Stimulated activated CD8-positive, alpha-beta memory T cell treated with anti-CD3 and anti-CD28 coated beads, Interleukin-12 subunit alpha, Interleukin-12 subunit beta, amount 100 ng/mL, for 1 hour (primary cell): ENCODE measurements around the gene INCA1.

ENCODE experiments used
- DNase-seq: peaks from one replicate; pipeline ENCODE4 v3.0.0-alpha.2; 2020; ENCODE audit warnings: low read depth

Gene INCA1

DNA sequence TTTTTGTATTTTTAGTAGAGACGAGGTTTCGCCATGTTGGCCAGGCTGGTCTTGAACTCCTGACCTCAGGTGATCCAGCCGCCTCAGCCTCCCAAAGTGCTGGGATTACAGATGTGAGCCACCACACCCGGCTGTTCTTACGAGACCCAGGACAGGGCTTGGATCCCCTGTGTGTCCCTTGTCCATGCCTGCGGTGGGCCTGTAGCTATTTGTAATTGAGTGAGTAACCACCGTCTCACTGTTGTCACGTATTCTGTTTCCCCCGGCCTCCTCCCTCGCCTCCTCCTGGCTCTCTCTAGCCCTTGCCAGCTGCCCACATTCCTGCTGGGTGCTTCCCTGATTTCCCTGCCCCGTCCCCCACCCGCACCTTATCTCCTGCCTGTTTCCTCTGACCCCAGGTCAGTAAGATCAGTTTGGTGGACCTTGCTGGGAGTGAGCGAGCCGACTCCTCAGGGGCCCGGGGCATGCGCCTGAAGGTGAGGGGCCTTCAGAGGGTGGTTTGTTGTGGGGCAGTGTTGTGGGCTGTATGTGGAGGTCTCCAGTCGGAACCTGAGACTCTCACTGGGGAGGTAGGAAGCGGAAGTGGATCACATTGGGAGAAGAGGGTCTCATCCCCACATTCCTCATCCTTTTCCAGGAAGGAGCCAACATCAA is 6.0 kb upstream of the INCA1 start:
- DNase-seq, result no peak

DNA sequence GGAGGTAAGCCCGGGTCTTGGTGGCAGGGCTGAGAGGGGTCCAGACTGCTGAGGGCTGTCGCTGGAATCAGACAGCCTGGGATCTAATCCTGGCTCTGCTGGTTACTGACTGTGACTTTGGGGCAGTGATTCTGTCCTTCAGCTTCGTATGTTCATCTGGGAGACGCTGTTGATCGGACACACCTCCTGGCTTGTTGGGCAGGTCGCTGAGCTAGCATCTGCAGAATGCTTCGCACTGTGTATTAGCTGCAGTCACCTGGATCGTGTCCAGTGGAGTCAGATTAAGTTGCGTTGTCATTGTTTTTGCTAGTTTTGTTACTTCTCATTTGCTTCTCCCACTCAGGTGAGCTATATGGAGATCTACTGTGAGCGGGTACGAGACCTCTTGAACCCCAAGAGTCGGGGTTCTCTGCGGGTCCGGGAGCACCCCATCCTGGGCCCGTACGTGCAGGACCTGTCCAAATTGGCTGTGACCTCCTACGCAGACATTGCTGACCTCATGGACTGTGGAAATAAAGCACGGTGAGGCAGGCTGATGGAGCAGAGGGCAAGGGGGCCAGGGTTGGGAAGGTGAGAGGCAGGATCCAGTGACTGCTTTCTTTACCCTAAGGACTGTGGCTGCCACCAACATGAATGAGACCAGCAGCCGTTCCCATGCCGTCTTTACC is 4.9 kb upstream of the INCA1 start:
- DNase-seq, result no peak

DNA sequence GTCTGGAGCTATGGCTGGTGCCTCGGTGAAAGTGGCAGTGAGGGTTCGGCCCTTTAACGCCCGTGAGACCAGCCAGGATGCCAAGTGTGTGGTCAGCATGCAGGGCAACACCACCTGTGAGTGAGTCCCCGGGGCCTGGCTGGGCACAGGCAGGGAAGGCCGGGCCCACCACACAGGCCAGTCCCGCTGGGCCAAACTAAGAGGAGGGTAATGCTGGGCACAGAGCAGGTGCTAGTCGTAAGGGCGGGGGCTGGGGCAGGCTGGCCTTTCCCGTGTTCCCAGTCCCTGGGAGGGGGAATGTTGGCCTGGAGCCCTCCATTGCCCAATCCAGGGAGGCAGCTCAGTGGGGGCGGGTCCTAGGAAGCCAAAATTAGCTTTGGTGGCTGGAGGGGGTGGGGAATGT is 2.9 kb upstream of the INCA1 start:
- no peak for DNase-seq

DNA sequence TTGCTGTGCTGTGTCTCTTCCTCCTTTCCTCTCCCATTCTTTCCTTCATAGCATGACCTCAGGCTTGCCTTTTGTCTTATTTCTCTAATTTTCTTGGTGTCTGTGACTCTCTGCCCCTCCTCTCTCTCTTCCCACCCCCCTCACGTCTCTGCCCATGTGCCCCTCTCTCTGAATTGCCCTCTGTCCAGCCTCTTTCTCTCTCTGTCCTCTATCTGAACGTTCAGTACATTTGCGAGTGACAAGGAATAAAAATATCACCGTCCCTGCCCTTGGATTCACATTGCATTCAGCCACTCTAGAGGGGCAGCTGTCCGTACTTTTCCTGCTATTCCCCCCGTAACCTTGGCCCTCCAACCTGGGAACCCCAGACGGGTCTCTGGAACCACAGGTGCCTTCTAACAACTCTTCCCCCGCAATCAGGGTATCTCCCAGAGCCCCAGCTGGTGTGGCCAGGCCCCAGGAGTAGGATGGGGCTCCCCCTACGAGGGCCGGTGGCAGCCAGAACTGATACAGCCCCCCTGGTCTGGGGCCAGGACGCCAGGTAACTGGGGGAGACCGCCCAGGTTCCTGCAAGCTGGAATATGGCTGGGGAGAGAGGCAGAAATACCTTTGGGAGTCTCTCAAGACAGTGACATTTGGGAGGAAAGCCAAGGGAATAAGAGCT is 2.2 kb upstream of the INCA1 start:
- DNase-seq, result no peak

DNA sequence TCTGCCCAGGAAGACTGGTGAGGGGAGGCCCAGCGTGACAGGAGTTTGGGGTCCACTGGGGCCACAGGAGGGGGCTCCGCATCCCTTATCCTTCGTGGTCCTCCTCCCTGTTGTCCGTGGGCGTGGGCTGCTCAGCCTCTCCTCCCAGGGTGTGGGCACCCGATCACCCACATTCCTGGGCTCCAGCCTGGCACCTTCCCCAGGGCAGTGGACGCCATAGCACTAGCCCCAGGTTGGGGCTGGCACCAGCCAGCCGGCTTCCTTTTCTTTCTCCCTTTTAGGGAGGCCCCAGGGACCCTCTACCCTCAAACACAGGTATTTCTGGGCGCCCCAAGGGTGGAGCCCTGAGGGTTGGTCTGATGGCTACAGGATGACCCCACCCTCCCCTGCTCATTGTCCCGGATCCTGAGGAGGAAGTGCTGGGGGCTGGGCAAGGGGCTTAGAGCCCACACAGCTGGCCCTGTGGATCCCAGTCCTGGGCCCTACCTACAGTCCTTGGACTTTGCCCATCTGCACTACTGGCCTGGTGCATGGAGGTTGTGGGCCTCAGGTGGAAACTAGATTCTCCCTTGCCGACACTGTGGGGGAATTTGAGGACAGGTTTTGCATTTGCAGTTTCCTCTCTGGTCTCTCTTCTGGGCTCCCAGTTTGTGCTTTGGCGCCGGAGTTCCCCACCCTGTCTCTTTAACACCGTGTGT is 1.6 kb upstream of the INCA1 start:
- no peak for DNase-seq

DNA sequence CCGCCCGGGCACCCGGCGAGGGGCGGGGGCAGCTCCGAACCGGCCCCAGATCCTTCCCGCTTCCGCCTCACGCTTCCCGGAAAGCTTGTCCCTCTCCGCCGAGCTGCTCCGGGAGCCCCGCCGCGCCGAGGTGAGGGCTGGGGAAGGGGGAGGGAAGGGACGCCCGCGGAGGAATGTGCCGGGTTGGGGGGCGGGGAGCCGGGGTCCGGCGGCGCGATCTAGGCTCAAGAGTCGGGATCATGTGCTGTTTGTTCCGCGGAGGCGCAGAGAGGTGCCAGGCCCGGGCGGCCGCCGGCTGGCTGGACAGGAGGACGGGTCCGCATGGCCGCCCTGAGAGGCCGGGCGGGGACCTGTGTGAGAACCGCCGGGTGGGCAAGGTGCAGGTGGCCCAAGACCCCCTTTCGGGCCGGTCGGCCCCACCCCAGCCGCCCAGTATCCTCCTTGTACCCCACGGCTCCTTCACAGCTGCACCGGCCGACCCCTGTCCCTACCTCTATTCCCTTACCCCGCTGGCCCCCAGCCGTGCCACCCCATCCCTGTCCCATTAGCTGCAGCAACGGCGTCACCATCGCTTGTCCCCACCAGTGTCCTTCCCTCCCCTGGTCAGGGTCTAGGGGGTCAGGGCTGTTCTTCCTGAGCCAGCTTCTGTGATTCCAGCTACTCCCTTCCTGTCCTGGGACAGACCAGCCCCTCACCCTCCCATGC is 857 bp upstream of the INCA1 start:
- DNase-seq, result no peak

DNA sequence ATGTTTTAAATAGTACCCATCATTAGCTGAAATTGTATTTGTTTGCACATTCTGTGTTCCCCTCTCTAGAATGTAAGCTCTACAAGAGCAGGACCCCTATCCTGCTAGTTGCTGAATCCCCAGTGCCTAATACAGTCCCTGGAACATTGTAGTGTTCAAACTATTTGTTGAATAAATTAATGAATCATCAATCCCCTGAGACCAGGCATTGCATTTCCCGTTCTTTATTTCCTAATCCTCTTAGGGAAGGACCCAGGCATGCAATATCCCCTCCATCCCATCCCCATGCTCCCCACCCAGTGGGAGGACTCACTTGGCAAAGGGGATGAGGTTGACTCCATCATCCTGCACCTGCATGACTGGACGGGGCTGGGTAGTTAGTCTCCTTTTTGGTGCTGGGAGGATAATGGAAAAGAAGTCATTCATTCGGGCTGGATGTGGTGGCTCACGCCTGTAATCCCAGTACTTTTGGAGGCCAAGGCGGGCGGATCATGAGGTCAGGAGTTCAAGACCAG is 3.2 kb downstream of the INCA1 start:
- no peak for DNase-seq

DNA sequence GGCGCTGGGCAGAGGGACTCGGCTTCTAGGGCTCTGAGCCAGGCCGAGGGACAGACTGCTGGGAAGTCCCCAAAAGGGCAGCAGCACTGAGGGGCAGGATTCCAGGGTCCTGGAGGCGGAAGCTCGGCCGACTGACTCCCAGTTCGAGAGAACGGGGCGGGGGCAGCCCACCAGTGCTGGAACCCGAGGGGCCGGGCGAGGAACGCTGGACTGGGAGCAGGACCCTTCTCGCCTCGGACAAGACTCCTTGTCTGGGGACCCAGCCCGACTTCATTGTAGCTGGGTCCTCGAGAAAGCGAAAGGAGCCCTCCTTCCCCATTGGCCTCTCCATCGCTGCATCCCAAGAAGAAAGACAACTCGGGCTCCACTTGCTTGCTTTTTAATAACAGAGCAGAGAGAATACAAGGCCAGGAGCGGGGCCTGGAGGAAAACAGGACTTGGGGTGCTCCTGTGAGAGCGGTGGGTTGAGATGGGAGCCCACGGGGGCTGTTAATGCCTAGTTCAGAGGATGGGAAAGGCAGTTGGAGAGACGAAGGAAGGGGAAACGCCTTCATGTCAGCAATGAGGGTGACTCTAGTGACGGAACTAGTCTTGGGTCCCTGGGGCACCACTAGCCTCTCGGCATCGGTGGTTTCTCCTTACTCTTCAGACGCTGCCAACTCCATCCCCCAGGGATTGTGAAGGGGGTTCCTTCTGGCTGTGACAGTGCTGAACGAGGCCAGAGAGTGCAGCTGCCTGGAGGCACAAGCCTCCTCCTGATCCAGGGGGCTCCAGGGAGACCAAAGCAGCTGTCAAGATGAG is 9.4 kb downstream of the INCA1 start:
- DNase-seq, result no peak

DNA sequence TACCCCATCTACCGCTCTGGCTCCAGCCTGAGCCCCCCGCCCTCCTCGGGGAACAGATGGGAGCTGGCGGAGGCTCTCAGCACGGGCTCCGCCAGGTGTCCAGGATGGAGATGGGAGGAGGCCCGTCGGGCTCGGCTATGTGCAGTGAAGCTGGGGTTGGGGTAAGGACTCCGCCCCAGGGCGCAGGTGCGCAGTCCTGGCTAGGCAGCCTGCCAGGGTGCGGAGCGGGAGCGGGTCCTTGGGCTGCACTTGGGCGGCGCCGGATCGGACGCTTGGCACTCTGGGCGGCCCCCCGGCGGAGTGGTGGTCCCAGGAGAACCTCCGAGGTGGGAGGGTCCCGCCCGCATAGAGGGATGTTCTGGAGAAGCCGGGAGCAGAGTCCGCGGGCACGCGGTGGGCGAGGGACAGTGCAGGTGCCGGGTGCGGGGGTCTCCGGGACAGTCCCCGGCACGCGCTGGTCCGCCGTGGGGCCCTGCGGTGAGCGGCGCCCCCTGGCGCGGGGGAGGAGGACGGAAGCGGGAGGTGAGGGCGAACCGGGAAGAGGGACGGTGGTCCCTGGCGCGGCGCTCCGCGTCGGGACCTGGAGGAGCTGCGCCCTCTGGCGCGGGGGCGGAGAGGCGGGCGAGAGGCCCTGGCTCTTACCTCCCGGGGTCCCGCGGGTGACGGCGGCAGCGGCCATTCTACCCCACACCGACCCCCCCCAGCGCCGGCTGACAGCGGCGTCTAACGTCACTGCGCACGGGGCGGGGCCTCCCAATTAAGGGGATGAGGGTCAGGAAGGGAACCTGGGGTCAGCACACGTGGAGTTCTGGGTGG is 10.2 kb downstream of the INCA1 start, which contains the start of gene CAMTA2:
TSS of gene CAMTA2 (minus strand) at position 725 of the 816 bp plus-strand sequence. CDS start 1,453 bp downstream, outside the sequence.
- peak; percentile 79 for DNase-seq

DNA sequence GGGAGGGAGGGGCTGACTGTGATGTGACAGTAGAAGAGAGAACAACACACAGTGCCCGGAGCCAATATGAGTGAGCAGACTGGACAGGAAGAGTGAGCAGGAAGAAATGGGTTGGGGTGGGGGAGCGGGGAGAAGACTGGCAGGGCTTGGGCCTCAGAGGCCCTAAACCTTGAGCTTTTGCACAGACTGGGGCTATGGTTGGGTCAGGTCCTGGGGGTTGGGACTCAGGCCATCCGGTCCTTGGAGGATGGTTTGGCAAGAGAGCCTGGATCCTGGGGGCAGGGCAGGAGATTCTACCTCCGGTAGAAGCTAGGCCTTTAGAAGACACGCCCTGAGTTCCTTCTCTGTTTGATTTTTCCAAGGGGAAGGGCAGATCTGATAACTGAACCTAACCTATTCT is 10.9 kb downstream of the INCA1 start:
- DNase-seq, result no peak

DNA sequence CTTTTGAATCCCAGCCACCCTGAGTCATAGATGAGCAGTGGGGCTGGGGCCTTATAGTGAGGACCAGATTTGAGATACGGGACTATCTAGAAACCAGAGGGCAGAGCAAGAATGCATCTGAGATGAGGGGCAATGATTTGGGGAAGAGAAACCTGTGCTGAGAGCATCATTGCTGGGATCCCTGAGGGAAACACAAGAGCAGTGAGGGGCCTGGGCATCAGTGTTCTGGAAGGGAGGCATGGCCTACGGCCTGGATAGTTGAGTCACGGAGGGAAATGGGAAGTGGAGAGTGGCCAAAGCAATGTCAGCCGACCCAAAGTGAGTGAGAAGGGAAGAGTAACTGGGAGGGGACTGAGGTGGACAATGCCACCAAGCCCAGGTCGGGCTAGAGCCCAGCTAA is 15.0 kb downstream of the INCA1 start:
- DNase-seq, result no peak

DNA sequence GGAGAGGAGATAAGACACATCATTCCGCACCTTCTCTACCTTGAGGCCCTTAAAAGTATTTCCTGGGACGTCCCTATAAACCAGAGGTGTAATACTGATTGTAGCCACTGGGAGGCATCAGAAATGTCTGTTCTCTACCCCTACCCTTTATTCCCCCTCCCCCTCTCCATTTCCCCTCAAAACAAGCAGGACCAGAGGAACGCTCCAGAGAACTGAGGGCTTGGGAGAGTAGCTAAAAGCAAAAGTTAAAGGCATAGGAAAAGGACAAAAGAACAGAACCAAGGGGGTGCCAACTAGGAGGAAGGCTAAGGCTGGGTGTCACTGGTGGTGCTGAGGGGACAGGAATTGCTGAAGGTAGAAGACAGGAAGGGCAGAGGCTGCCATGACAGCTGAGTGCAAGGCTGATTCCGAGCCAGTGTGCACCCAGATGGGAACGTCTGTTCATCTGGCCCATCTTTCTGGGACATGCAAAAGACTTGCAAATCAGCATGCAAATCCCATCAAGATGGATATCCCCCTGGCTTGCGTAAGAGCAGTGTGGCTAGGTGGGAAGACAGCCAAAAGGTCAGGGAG is 16.6 kb downstream of the INCA1 start:
- DNase-seq, result no peak

DNA sequence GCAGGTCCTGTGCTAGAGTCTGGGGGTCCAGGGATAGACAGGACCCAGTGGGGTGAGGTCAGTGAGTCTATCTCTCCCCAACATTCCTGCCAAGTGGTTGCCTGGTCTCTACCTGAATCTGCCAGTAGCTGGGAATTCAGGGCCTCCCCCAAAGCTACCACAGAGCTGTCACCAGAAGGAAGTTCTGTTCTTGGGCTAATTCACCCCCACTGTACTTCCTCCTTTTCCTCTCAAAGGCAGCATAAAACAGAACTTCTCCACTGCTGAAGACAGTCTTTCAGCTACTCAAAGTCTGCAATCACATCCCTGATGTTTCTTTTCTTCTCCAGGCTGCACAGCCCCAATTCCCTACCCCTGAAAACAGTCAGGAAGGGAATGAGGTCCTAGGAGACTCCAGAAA is 18.6 kb downstream of the INCA1 start:
- no peak for DNase-seq

DNA sequence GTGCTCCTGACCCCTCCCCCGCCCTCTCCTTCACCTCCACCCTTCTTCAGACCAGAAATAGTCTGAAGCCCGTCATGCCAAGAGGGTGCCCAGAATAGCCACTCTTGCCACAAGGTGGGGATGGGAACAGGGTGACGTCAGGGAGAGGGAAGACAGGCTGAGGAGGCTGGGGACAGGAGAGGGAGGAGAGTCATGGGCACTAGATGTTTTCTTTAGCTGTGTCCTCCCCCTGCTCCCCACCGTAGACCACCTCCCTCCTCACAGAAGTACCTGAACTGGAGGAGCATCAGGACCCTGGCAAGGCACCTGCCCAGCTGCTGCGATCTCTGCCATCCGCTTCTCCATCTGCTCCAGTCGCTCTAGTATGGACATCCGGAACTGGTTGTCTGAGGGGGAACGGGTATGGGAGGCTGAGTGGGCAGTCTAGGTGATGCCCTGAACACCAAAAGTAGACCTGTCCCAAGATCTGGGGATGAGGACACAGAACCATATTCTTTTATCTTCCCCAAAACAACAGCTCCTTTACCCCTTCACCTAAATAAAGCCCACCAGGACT is 23.1 kb downstream of the INCA1 start:
- DNase-seq, result no peak

DNA sequence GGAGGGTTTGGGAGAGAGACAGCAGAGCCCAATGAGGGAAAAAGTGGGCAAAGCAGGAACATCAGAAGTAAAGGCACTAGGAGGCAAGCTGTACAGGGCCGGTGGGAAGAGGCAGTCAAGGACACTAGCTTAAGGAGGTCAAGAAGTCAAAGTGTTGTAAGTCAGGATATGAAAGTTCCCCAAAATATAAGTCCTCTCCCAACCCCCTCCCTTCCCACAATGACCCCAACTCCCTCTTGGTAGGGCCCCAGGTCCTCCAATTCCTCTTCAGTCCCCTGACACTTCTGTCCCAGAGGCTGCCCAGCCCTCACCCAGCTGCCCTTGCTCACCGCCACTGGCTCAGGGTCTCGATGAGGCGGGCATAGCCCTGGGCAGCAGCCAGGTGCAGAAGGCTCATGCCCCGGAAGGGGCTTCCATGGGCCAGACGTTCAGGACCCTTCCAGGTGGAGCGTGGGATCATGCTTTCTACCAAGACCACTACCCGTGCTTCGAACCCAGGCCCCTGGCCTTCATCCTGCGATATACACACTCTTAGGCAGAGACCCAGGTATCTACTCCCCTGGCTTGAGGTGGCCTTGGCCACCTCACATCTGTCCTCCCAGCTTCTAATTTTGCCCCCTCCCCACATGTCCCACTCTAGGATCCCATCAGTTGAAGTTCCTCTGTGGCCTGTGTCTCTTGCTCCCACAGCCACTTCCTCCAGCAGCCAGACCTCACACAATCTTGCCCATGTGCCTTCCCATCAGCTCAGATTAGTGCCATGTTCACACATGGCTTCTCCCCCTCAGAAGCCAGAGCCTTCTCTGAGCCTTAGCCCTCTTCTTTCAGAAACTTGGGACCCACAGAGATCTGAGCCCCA is 23.8 kb downstream of the INCA1 start:
- DNase-seq, result no peak

DNA sequence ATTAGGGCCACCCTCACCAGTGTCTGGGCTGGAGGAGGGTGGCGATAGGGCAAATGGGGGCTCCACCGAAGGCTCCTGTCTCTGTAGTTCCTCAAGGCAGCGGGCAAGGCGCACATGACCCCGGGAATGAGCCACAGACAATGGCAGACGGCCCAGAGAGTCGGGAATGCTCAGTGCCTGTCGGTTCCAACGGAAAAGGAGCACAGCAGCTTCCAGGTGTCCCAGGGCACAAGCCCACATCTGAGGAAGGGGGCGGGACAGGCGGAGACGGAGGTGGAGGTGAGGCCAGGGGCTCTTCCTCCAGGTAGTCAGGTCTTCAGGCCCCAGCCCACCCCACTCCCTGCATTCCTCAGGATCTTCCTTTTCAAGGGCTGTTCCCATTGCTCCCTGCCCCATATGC is 24.6 kb downstream of the INCA1 start:
- DNase-seq, result no peak

DNA sequence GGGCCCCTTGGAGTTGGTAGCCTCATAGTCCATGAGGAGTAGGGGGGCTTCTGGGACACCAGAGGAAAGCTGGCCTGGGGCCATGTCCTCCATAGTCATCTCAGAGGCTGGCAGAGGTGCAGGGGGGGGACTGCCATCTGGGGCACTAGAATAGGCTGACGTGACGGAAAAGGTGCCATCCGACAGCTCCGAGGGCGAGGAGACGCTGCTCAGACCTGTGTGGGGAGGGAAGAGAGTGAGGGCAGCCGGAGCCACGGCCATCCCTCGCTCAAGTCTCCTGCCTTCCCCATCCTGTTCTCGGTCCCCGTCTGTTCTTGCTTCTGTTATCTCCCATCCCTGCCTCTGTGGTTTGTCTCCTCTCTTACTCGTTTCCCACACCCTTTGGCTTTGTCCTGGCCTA is 25.0 kb downstream of the INCA1 start:
- DNase-seq, result no peak

DNA sequence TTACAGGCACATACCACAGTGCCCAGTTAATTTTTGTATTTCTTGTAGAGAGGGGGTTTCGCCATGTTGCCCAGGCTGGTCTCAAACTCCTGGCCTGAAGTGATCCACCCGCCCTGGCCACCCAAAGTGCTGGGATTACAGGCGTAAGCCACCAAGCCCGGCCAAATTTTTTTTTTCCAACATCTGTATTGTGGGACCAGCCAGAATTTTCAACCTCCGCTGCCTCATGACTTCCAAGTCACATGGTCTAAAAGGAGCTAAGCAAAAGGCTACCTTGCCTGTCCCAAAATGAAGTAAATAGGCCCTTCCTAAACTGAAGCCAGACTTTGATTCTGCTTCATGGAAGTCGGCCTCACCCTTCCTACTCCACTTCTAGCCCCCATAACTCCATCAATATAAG is 25.5 kb downstream of the INCA1 start:
- no peak for DNase-seq

DNA sequence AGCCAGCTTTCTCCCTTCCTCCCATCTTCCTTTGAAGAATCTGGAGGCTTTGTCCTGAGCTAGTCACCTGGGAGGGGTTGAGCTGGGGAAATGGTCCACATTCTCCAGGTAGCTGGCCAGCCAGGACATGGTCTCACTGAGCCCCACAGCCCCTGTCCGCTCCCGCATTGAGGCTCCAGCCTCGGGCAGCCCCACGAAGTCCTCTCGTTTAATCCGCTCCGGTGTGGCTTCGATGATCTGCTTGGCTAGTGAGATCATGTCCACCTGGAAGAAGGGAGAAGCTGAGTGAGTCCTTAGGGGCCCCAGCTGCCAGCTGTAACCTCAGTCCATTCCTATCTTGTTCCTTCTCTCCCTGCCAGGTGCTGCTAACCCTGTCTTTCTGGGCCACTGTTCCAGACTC is 27.0 kb downstream of the INCA1 start:
- no peak for DNase-seq
